Ovary (tissue), 9 donors: ENCODE results near the gene PCIF1. TPM values are rescaled to one million over a fixed set of nuclear protein-coding genes. Genes with fewer than 3 reads are reported as not detected.
A peak's percentile ranks its signal among the peaks of the same experiment; 100 is the strongest.
"Not testable (repeated sequence)": the region's sequence is repeated elsewhere in the genome, so short reads cannot be mapped to it uniquely, and the experiment has no call there.

Experiments used
- DNase-seq, 5 donors: peaks; one replicate each; pipeline ENCODE4 v3.0.0-alpha.2; 2019 to 2020
- H3K27ac ChIP-seq, 2 donors: fragments of 200-600 bp; one replicate each; pipeline versions ENCODE4 v1.5.1 to v1.8.0; 2019 to 2022
- H3K27me3 ChIP-seq: fragments of 200-600 bp; one replicate; pipeline ENCODE4 v1.8.0; 2022
- H3K36me3 ChIP-seq: fragments of 200-600 bp; sonication (generic); one replicate; pipeline ENCODE4 v1.5.1; 2019
- H3K4me1 ChIP-seq: one replicate; pipeline ENCODE4 v1.8.1; 2013; ENCODE audit warnings: mild to moderate bottlenecking, moderate library complexity; ENCODE audit not compliant: insufficient read depth
- H3K4me3 ChIP-seq: fragments of 200-600 bp; sonication (generic); one replicate; pipeline ENCODE4 v1.5.1; 2017
- H3K9me3 ChIP-seq, 2 donors: fragments of 200-600 bp in 1 of 2; sonication (generic) in 1 of 2; one replicate each; pipeline versions ENCODE4 v1.5.1 to v1.8.1; 2013 to 2019; ENCODE audit warnings: mild to moderate bottlenecking in 1 of 2, moderate library complexity in 1 of 2
- CTCF ChIP-seq, 3 donors: fragments of 450-650 bp in 2 of 3; fragments of 200-600 bp in 1 of 3; IDR thresholded peaks; one replicate each; pipeline versions ENCODE4 v1.5.1 to v1.8.0; 2016 to 2022; ENCODE audit warnings: antibody characterized with exemption in 3 of 3, mild to moderate bottlenecking in 1 of 3
- EP300 ChIP-seq: sonication (generic); formaldehyde crosslinking; IDR thresholded peaks from one replicate; pipeline ENCODE4 v1.6.1; 2017; ENCODE audit warnings: antibody characterized with exemption
- POLR2A ChIP-seq: fragments of 450-650 bp; IDR thresholded peaks from one replicate; pipeline ENCODE4 v1.6.1; 2017; ENCODE audit warnings: antibody characterized with exemption, mild to moderate bottlenecking, moderate library complexity
- WGBS, 3 donors: extraction: QIAGEN DNeasy Blood & Tissue Kit in 1 of 3; methylation state at CpG; one replicate each; pipeline versions ENCODE4 v1.1.5 to v1.1.7; 2013 to 2017; 5-methylcytosine and 5-hydroxymethylcytosine counted together
- intact Hi-C, 4 donors: fragments of 100-400 bp; cut with DNase I; formaldehyde crosslinking; loops; one replicate each; pipeline versions ENCODE4 v1.11.0 to v1.15.1; 2022 to 2023
- polyA plus RNA-seq, 2 donors: library from polyadenylated mRNA; stranded (reverse); fragments of 200-250 nt in 1 of 2; fragments of 350-450 nt in 1 of 2; fragmentation: Illumina TruSeq in 1 of 2; extraction: RNeasy Lipid Tissue Mini Kit (QIAGEN cat#74804) in 1 of 2; gene quantifications; one replicate each; pipeline ENCODE4 v1.2.3, GENCODE V29; 2013 to 2014
- total RNA-seq, 7 donors: library from RNA; depleted of rRNA in 2 of 7; stranded (reverse); fragments of >200 nt in 2 of 7; fragmentation: NEBNext Ultra II Directional in 3 of 7; extraction: Animal tissue kit (Norgen Biotek cat#: 25700) in 3 of 7; gene quantifications; one replicate each; pipeline versions ENCODE4 v1.1.0 to v1.2.4, GENCODE V29; 2016 to 2023
- donor health status: DM: no; HTN: no; CAD: no; lungs with moderate emphysema.
- donor health status: DM: no; HTN: no; CAD: no.
- donor health status: Bipolar disorder and iron deficiency.
- donor health status: DM: yes; HTN: yes; CAD: no.
- donor health status: DM: no; HTN: no; CAD: no.
- donor health status: DM: yes; HTN: yes; CAD: no.

PCIF1 gene
- total and polyA plus RNA-seq, 9 donors = 14.6 to 73.7 (median 48.2) TPM

GRCh38 chr20:45951925-45952834 lies 17.7 kb downstream of the PCIF1 start:
- Histone ChIP-seq H3K36me3 (no peaks in the 10 kb centered on the region), H3K9me3 (no peaks in the 10 kb centered on the region), H3K27me3 (no peaks in the 10 kb centered on the region), H3K4me3 (no peak overlapping the region), H3K27ac (no peak overlapping the region), H3K4me1 (no peaks in the 10 kb centered on the region)
- DNase-seq = peak in 1 of 5 donors; percentile 17
- 85 to 88% (median 87%) methylated on average over 19 of the region's 19 CpGs for WGBS, 3 donors
- intact Hi-C loops = loop anchor here in 2 of 4 donors (5.0 kb wide), 2 partner anchors 130 to 545 kb away; partner anchors contain the start of gene DBNDD2 (in 1 of the 2)
- no peak for TF ChIP-seq CTCF (IDR thresholded peaks at IDR 0.05)
- no peak for TF ChIP-seq EP300
- TF ChIP-seq POLR2A = no peak

- Histone ChIP-seq H3K36me3 (no peaks in the 10 kb centered on the region), H3K4me1 (no peaks in the 10 kb centered on the region), H3K27ac (no peak overlapping the region), H3K4me3 (no peak overlapping the region), H3K9me3 (no peaks in the 10 kb centered on the region), H3K27me3 (no peaks in the 10 kb centered on the region)
- 88 to 96% (median 92%) methylated on average over 5 of the region's 5 CpGs for WGBS, 3 donors
- intact Hi-C loops = loop anchor here in 2 of 4 donors (5.0 kb wide), 2 partner anchors 131 to 546 kb away; partner anchors contain the start of gene DBNDD2 (in 1 of the 2)
- TF ChIP-seq CTCF (IDR thresholded peaks at IDR 0.05) (no peak), POLR2A (no peak), EP300 (no peak)
- DNase-seq = no peak
Measured at GRCh38 chr20:45952861-45953260, 18.4 kb downstream of the PCIF1 start.

GRCh38 chr20:45953672-45954071 lies 19.2 kb downstream of the PCIF1 start:
- TF ChIP-seq EP300 = no peak
- TF ChIP-seq CTCF (IDR thresholded peaks at IDR 0.05) = no peak
- TF ChIP-seq POLR2A = no peak
- peak in 2 of 5 donors; percentile 21 to 37 for DNase-seq
- no peak overlapping the region for H3K27ac ChIP-seq
- no peak overlapping the region for H3K4me3 ChIP-seq
- no peaks in the 10 kb centered on the region for H3K36me3 ChIP-seq
- H3K9me3 ChIP-seq = no peaks in the 10 kb centered on the region
- H3K27me3 ChIP-seq = no peaks in the 10 kb centered on the region
- intact Hi-C loops = loop anchor here in 2 of 4 donors (5.0 kb wide), 2 partner anchors 131 to 546 kb away; partner anchors contain the start of gene DBNDD2 (in 1 of the 2)
- 83 to 87% (median 83%) methylated on average over 5 to 9 of the region's 9 CpGs for WGBS, 3 donors
- no peaks in the 10 kb centered on the region for H3K4me1 ChIP-seq

- H3K27me3 ChIP-seq, H3K4me1 ChIP-seq, H3K27ac ChIP-seq, H3K9me3 ChIP-seq, H3K36me3 ChIP-seq, H3K4me3 ChIP-seq: not testable (repeated sequence)
- peak in 4 of 5 donors; percentile 5 to 13 (median 12) for DNase-seq
- WGBS, 3 donors = 85 to 86% (median 86%) methylated on average over 10 of the region's 10 CpGs
- intact Hi-C loops = loop anchor here in 1 of 4 donors (5.0 kb wide), 1 partner anchor 64 kb away; the partner anchor contains the start of genes CTSA and NEURL2
Measured at GRCh38 chr20:45956326-45956725, 21.8 kb downstream of the PCIF1 start.
